ENCODE measurements around the gene MINDY2. TPM values are rescaled to one million over a fixed set of nuclear protein-coding genes. Genes with fewer than 3 reads are reported as not detected.
"Not testable (repeated sequence)": the region's sequence is repeated elsewhere in the genome, so short reads cannot be mapped to it uniquely, and the experiment has no call there.

Gene MINDY2
- total and polyA plus RNA-seq, 9 of the 15 experiments (the other 6 are each of a cell fraction or from before 2014, with no cell fraction given): 2.4 to 15.3 (median 7.2) TPM

GRCh38 chr15:58833681-58834426 lies 62.8 kb downstream of the MINDY2 start (continued):
- peak; percentile 42 to 53; a peak in 1 of 4 replicates for TF ChIP-seq FOXK2 (conservative IDR thresholded peaks at IDR 0.05 in 1 of 2, IDR thresholded peaks at IDR 0.05 in 1 of 2; ENCODE audit: low read depth in 2 of 2)
- peak in 1 of 2 experiments; percentile 39; a peak in 1 of 4 replicates for TF ChIP-seq ARNT (IDR thresholded peaks at IDR 0.05)
- peak; percentile 44; the same call in 1 of the 2 replicates for TF ChIP-seq RAD51 (IDR thresholded peaks at IDR 0.05; ENCODE audit: borderline replicate concordance, low read depth)
- TF ChIP-seq TCF3 (CRISPR knock-in tag; IDR thresholded peaks at IDR 0.05): peak; percentile 95
- peak; percentile 79 for TF ChIP-seq MEIS2 (IDR thresholded peaks at IDR 0.05; ENCODE audit: partially characterized antibody)
- TF ChIP-seq, protein P1, sequence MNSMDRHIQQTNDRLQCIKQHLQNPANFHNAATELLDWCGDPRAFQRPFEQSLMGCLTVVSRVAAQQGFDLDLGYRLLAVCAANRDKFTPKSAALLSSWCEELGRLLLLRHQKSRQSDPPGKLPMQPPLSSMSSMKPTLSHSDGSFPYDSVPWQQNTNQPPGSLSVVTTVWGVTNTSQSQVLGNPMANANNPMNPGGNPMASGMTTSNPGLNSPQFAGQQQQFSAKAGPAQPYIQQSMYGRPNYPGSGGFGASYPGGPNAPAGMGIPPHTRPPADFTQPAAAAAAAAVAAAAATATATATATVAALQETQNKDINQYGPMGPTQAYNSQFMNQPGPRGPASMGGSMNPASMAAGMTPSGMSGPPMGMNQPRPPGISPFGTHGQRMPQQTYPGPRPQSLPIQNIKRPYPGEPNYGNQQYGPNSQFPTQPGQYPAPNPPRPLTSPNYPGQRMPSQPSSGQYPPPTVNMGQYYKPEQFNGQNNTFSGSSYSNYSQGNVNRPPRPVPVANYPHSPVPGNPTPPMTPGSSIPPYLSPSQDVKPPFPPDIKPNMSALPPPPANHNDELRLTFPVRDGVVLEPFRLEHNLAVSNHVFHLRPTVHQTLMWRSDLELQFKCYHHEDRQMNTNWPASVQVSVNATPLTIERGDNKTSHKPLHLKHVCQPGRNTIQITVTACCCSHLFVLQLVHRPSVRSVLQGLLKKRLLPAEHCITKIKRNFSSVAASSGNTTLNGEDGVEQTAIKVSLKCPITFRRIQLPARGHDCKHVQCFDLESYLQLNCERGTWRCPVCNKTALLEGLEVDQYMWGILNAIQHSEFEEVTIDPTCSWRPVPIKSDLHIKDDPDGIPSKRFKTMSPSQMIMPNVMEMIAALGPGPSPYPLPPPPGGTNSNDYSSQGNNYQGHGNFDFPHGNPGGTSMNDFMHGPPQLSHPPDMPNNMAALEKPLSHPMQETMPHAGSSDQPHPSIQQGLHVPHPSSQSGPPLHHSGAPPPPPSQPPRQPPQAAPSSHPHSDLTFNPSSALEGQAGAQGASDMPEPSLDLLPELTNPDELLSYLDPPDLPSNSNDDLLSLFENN (IDR thresholded peaks at IDR 0.05; ENCODE audit: low read depth in 2 of 2, low read length in 2 of 2): 0 out of 4 replicates have a peak, but pooled peaks of 1 of the 2 experiments have one; percentile 37
- peak; percentile 82 for TF ChIP-seq BRD9 (IDR thresholded peaks at IDR 0.05; ENCODE audit: low read depth, partially characterized antibody)
- 0 out of 2 replicates have a peak, but pooled peaks have one; percentile 30 for TF ChIP-seq PML (IDR thresholded peaks at IDR 0.05; ENCODE audit: low read length)
- TF ChIP-seq, protein P2, sequence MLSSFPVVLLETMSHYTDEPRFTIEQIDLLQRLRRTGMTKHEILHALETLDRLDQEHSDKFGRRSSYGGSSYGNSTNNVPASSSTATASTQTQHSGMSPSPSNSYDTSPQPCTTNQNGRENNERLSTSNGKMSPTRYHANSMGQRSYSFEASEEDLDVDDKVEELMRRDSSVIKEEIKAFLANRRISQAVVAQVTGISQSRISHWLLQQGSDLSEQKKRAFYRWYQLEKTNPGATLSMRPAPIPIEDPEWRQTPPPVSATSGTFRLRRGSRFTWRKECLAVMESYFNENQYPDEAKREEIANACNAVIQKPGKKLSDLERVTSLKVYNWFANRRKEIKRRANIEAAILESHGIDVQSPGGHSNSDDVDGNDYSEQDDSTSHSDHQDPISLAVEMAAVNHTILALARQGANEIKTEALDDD (IDR thresholded peaks at IDR 0.05): peak; percentile 99
- peak; percentile 54 for TF ChIP-seq STAT5A (IDR thresholded peaks at IDR 0.05; ENCODE audit: borderline replicate concordance, low read length)
- TF ChIP-seq HDAC1 (IDR thresholded peaks at IDR 0.05): peak in 1 of 2 experiments; percentile 81; a peak in 2 of 4 replicates
- TF ChIP-seq NCOA1 (IDR thresholded peaks at IDR 0.05; ENCODE audit: low read depth): peak; percentile 67; the same call in 1 of the 2 replicates
- TF ChIP-seq, protein P3, sequence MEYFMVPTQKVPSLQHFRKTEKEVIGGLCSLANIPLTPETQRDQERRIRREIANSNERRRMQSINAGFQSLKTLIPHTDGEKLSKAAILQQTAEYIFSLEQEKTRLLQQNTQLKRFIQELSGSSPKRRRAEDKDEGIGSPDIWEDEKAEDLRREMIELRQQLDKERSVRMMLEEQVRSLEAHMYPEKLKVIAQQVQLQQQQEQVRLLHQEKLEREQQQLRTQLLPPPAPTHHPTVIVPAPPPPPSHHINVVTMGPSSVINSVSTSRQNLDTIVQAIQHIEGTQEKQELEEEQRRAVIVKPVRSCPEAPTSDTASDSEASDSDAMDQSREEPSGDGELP (CRISPR knock-in tag; IDR thresholded peaks at IDR 0.05; ENCODE audit: borderline replicate concordance): peak; percentile 45; the same call in 1 of the 2 replicates
- peak; percentile 88; the same call in 1 of the 2 replicates for TF ChIP-seq PHF21A (IDR thresholded peaks at IDR 0.05; ENCODE audit: borderline replicate concordance, low read depth)
- peak; percentile 96 for TF ChIP-seq SMARCA4 (IDR thresholded peaks at IDR 0.05)
- TF ChIP-seq, protein P4, sequence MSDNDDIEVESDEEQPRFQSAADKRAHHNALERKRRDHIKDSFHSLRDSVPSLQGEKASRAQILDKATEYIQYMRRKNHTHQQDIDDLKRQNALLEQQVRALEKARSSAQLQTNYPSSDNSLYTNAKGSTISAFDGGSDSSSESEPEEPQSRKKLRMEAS (CRISPR knock-in tag; IDR thresholded peaks at IDR 0.05): peak; percentile 96
- TF ChIP-seq NCOR1 (IDR thresholded peaks at IDR 0.05): peak; percentile 91
- TF ChIP-seq NR2C1 (IDR thresholded peaks at IDR 0.05): not testable (repeated sequence)
- peak; percentile 21; the same call in 1 of the 2 replicates for TF ChIP-seq NR2C1 (tag; IDR thresholded peaks at IDR 0.05)
- peak; percentile 86 for TF ChIP-seq L3MBTL2 (IDR thresholded peaks at IDR 0.05)
- TF ChIP-seq ETV1 (tag; conservative IDR thresholded peaks at IDR 0.05; ENCODE audit: low read depth): 0 out of 2 replicates have a peak, but pooled peaks have one; percentile 13
- TF ChIP-seq CTBP1 (IDR thresholded peaks at IDR 0.05; ENCODE audit: borderline replicate concordance): peak; percentile 92
- peak; percentile 92 for TF ChIP-seq CBFA2T2 (conservative IDR thresholded peaks at IDR 0.05)
- TF ChIP-seq CREM (IDR thresholded peaks at IDR 0.05; ENCODE audit: low read depth): peak; percentile 55

Measured in K562 (cell line).